ENCODE results near the gene ALDH1A3. TPM values are rescaled to one million over a fixed set of nuclear protein-coding genes. Genes with fewer than 3 reads are reported as not detected.

ALDH1A3 gene
- total RNA-seq, 2 donors from 2014 or later, result 240 to 347 TPM

DNA sequence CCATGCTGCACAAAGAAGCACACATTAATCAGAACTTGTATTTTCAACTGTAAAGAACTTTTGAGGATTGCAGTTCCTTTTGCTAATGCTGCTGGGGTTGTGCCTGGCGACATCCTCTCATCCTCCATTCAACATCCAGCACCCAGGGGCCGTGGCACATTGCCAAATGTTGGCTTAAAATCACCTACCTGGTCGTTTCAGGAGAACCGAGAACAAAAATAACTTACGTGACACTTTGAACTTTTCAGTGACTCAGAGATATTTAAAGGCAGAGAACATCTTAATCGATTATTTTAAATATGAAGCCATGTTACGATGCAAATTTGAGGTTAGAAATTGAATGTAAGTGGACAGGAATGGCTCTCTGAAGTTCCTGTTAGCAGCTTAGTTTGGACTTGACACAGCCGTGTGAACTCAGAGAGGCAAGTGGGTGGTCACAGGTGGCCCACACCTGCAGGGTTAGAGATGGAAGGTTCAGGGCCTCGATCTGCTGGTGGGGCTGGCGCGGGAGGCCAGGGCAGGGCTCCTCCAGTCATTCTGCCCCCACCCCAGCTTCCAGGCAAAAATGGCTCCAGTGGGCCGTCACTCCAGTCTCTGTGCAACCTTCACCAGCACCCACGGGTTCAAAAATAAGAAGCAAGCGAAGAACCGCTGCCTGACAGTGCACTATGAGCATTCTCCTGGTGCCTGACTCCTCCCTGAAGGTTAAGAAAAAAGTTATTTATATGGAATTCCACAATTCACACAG, 51.7 kb downstream of the ALDH1A3 start:
- Histone ChIP-seq H3K4me3 (no peak overlapping the region), H3K27ac (no peak overlapping the region), H3K27me3 (replicated peaks; ENCODE audit: insufficient read depth) (no peaks in the 10 kb centered on the region), H3K36me3 (no peaks in the 10 kb centered on the region), H3K9me3 (no peaks in the 10 kb centered on the region), H3K4me1 (replicated peaks) (no peaks in the 10 kb centered on the region)
- DNase-seq (ENCODE audit: low spot score), result no peak
- TF ChIP-seq, protein P1, sequence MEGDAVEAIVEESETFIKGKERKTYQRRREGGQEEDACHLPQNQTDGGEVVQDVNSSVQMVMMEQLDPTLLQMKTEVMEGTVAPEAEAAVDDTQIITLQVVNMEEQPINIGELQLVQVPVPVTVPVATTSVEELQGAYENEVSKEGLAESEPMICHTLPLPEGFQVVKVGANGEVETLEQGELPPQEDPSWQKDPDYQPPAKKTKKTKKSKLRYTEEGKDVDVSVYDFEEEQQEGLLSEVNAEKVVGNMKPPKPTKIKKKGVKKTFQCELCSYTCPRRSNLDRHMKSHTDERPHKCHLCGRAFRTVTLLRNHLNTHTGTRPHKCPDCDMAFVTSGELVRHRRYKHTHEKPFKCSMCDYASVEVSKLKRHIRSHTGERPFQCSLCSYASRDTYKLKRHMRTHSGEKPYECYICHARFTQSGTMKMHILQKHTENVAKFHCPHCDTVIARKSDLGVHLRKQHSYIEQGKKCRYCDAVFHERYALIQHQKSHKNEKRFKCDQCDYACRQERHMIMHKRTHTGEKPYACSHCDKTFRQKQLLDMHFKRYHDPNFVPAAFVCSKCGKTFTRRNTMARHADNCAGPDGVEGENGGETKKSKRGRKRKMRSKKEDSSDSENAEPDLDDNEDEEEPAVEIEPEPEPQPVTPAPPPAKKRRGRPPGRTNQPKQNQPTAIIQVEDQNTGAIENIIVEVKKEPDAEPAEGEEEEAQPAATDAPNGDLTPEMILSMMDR (IDR thresholded peaks at IDR 0.05), result no peak
- intact Hi-C loops (cut with DNase I), result no loop called here
- WGBS, result 87% methylated on average over 15 of the region's 15 CpGs

DNA sequence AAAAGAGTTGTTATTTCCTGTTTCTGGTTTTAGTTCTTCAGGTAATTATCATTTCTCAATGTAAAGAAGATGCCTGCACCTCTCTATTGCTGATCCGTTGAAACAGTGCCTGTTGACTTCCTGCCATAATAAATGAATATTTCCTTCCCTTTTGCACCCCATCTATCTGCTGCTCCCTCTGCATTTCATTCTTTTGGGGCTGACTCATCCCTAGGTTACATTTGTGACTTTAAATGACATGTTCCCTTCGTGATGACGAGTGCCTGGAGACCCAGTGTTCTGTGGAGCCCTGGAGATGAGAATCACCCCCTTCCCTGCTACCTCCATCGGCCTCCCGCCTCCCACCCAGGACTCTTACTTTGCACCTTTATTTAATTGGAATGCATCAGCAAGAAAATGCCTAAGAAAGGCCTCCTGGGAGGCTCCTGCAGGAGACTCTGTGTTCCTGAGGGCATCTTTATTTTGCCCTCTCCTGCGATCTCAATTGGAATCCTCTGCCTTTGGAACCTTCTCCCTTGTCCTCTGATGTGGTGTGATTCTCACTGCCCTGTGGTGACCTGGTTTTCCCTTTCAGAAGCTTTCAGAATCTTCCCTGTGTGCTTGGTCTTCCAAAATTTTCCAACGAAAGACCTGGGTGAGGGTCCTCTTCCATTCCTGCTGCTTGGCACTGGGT, 53.2 kb downstream of the ALDH1A3 start:
- no peaks in the 10 kb centered on the region for H3K36me3 ChIP-seq
- no peaks in the 10 kb centered on the region for H3K27me3 ChIP-seq (replicated peaks; ENCODE audit: insufficient read depth)
- H3K4me3 ChIP-seq, result no peak overlapping the region
- no peak for DNase-seq (ENCODE audit: low spot score)
- WGBS, result 85% methylated on average over 7 of the region's 7 CpGs
- TF ChIP-seq POLR2A (IDR thresholded peaks at IDR 0.05) (no peak), POLR2AphosphoS5 (IDR thresholded peaks at IDR 0.05) (no peak)
- TF ChIP-seq, protein P1 (IDR thresholded peaks at IDR 0.05), result no peak
- no peaks in the 10 kb centered on the region for H3K4me1 ChIP-seq (replicated peaks)
- intact Hi-C loops (cut with DNase I), result no loop called here
- H3K9me3 ChIP-seq, result no peaks in the 10 kb centered on the region
- H3K27ac ChIP-seq, result no peak overlapping the region

DNA sequence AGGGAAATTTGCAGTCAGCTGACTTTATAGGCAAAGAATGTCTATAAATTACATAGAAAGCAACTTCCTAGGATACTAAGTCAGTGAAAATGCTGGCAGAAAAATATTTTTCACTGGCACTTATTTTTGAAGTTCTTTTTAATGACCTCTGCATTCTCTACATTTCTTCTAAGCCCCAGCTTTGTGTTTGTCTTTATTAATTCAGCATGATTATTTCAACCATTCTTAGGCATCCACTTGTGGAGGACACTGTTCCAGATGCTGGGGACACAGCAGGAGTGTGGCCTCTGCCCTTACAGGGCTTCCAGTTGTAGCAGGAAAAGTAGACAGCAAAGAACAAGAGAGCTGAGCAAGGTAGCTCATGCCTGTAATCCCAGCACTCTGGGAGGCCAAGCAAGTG, 54.5 kb downstream of the ALDH1A3 start:
- TF ChIP-seq, protein P1 (IDR thresholded peaks at IDR 0.05), result no peak
- no peak for TF ChIP-seq POLR2AphosphoS5 (IDR thresholded peaks at IDR 0.05)
- TF ChIP-seq POLR2A (IDR thresholded peaks at IDR 0.05), result no peak
- no peaks in the 10 kb centered on the region for H3K27me3 ChIP-seq (replicated peaks; ENCODE audit: insufficient read depth)
- intact Hi-C loops (cut with DNase I), result no loop called here

DNA sequence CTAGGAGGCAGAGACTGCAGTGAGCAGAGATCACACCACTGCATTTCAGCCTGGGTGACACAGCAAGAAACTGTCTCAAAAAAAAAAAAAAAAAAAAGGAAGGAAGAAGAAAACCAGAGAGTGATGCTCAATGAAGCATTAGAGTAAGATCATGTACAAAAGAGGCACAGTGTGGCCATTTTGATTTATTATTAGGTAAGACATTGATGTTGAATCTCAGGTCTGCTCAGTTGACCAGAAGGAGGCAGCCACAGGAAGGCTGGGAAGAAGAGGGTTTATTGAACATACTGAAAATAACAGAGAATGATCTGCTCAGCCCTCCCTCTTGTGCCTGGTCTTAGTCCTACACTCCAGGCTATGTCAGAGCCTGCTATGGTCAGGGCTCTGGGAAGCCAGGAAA, 55.1 kb downstream of the ALDH1A3 start:
- no peaks in the 10 kb centered on the region for H3K9me3 ChIP-seq
- H3K27ac ChIP-seq, result no peak overlapping the region
- no peaks in the 10 kb centered on the region for H3K27me3 ChIP-seq (replicated peaks; ENCODE audit: insufficient read depth)
- H3K4me3 ChIP-seq, result no peak overlapping the region
- TF ChIP-seq POLR2AphosphoS5 (IDR thresholded peaks at IDR 0.05), result no peak
- H3K4me1 ChIP-seq (replicated peaks), result no peaks in the 10 kb centered on the region
- intact Hi-C loops (cut with DNase I), result no loop called here
- no peak for DNase-seq (ENCODE audit: low spot score)
- H3K36me3 ChIP-seq, result no peaks in the 10 kb centered on the region

More for the DNA sequence above, 54.5 kb downstream of the ALDH1A3 start:
- Histone ChIP-seq H3K4me3 (no peak overlapping the region), H3K4me1 (replicated peaks) (no peaks in the 10 kb centered on the region), H3K36me3 (no peaks in the 10 kb centered on the region), H3K27ac (no peak overlapping the region), H3K9me3 (no peaks in the 10 kb centered on the region)
- no peak for DNase-seq (ENCODE audit: low spot score)

DNA sequence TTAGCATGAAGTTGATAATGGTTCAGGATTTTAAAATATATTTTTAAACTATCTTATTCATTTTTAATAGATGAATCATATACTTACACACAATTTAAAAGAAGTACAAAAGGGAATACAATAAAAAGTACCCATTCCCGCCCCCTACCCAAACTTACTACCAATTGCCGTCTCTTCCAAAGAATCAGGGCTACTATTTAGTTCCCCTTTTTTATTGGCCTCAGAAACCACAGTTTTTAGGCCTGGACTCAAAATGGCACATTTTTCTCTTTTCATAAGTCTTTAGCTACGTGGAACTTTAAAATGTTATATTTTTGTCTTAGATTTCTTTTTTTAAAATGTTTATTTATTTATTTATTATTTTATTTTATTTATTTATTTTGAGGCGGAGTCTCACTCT, 57.5 kb downstream of the ALDH1A3 start:
- whole genome bisulfite sequencing, result 91% methylated on average over 4 of the region's 4 CpGs
- Histone ChIP-seq H3K4me3 (no peak overlapping the region), H3K27ac (no peak overlapping the region), H3K36me3 (no peaks in the 10 kb centered on the region), H3K27me3 (replicated peaks; ENCODE audit: insufficient read depth) (no peaks in the 10 kb centered on the region), H3K9me3 (no peaks in the 10 kb centered on the region), H3K4me1 (replicated peaks) (no peaks in the 10 kb centered on the region)
- DNase-seq (ENCODE audit: low spot score), result no peak
- TF ChIP-seq POLR2A (IDR thresholded peaks at IDR 0.05) (no peak), POLR2AphosphoS5 (IDR thresholded peaks at IDR 0.05) (no peak)
- TF ChIP-seq, protein P1 (IDR thresholded peaks at IDR 0.05), result no peak
- intact Hi-C loops (cut with DNase I), result no loop called here

All from prostate gland (tissue), 2 donors.